ENCODE measurements around the gene VAV1.
"Not testable (repeated sequence)": the region's sequence is repeated elsewhere in the genome, so short reads cannot be mapped to it uniquely, and the experiment has no call there.

The VAV1 gene

DNA sequence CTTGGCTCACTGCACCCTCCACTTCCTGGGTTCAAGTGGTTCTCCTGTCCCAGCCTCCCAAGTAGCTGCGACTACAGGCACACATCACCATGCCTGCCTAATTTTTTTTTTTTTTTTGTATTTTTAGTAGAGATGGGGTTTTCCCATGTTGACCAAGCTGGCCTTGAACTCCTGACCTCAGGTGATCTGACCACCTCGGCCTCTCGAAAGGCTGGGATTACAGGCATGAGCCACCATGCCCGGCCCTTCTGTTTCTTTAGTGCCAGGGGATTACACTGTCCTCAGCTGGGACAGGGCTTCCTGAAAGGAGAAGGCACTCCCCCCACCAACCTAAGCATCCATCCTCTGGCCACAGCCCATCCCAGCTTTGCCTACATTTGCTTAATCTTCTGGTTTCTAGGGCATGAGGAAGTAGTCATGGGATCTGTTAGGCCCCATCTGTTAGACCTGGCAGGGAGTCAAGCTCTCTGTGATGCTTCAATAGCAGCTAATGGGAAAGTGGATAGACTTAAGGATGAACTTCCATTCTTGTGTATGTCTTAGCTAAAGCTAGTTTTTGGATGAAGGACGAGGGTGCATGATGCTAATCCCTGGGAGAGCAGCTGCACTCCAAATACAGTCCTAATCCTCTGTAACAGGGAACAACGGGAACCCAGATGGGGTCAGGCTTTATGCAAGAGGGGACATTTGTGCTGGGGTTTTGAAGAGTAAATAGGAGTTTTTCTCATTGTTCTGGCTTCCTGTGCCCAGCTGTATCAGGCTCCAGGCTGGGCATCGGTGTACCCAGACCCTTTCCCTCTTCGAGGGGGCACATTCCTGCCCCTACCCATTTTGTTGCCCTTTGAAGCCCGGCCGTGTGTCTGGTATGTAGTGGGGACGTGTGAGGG, 2.6 kb downstream of the VAV1 start:
- Histone ChIP-seq H3K9ac (ENCODE audit: low read length in 2 of 2) (no peak overlapping the region), H3K27me3 (ENCODE audit: control insufficient read depth in 1 of 2, insufficient read depth in 2 of 2, low read length in 2 of 2) (peaks cover 0 to 2% of the 10 kb centered on the region in 2 donors), H3K36me3 (ENCODE audit: control insufficient read depth in 2 of 2, insufficient read depth in 2 of 2, low read length in 2 of 2) (no peaks in the 10 kb centered on the region), H3K9me3 (ENCODE audit: control insufficient read depth in 2 of 2, low read length in 2 of 2) (peaks cover 0 to 3% of the 10 kb centered on the region in 2 donors), H3K27ac (ENCODE audit: low read length) (no peak overlapping the region), H3K4me1 (ENCODE audit: control insufficient read depth, insufficient read depth, low read length) (peaks cover 5% of the 10 kb centered on the region), H3K4me3 (ENCODE audit: low read length in 2 of 2) (no peak overlapping the region)

DNA sequence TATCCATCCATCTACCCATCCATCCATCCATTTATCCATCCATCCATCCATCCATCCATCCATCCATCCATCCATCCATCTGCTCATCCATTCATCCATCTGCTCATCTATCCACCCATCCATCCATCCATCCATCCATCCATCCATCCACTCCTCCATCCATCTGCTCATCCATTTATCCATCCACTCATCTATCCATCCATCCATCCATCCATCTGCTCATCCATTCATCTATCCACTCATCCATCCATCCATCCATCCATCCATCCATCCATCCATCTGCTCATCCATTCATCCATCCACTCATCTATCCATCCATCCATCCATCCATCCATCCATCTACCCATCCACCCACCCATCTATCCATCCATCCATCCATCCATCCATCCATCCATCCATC, 3.5 kb downstream of the VAV1 start:
- H3K27me3 ChIP-seq (ENCODE audit: control insufficient read depth in 1 of 2, insufficient read depth in 2 of 2, low read length in 2 of 2); H3K4me3 ChIP-seq (ENCODE audit: low read length in 2 of 2); H3K27ac ChIP-seq (ENCODE audit: low read length); H3K9me3 ChIP-seq (ENCODE audit: control insufficient read depth in 2 of 2, low read length in 2 of 2); H3K9ac ChIP-seq (ENCODE audit: low read length in 2 of 2); H3K4me1 ChIP-seq (ENCODE audit: control insufficient read depth, insufficient read depth, low read length); H3K36me3 ChIP-seq (ENCODE audit: control insufficient read depth in 2 of 2, insufficient read depth in 2 of 2, low read length in 2 of 2): not testable (repeated sequence)

DNA sequence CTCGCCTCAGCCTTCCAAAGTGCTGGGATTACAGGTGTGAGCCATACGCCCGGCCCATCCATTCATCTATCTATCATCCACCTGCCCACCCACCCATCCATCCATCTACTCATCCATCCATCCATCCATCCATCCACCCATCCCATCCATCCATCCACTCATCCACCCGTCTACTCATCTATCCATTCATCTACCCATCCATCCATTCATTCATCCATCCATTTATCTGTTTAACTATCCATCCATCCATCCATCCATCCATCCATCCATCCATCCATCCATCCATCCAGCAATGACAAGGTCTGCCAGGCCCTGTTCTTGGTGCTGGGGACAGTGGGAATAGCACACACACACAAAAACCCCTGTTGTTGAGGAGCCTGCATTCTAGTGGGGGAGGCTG, 4.5 kb downstream of the VAV1 start:
- Histone ChIP-seq H3K9me3 (ENCODE audit: control insufficient read depth in 2 of 2, low read length in 2 of 2) (peaks cover 0 to under 1% of the 10 kb centered on the region in 2 donors), H3K36me3 (ENCODE audit: control insufficient read depth in 2 of 2, insufficient read depth in 2 of 2, low read length in 2 of 2) (no peaks in the 10 kb centered on the region), H3K4me3 (ENCODE audit: low read length in 2 of 2) (no peak overlapping the region), H3K9ac (ENCODE audit: low read length in 2 of 2) (no peak overlapping the region), H3K27me3 (ENCODE audit: control insufficient read depth in 1 of 2, insufficient read depth in 2 of 2, low read length in 2 of 2) (peaks cover 0 to 2% of the 10 kb centered on the region in 2 donors), H3K27ac (ENCODE audit: low read length) (no peak overlapping the region), H3K4me1 (ENCODE audit: control insufficient read depth, insufficient read depth, low read length) (peaks cover 5% of the 10 kb centered on the region)

DNA sequence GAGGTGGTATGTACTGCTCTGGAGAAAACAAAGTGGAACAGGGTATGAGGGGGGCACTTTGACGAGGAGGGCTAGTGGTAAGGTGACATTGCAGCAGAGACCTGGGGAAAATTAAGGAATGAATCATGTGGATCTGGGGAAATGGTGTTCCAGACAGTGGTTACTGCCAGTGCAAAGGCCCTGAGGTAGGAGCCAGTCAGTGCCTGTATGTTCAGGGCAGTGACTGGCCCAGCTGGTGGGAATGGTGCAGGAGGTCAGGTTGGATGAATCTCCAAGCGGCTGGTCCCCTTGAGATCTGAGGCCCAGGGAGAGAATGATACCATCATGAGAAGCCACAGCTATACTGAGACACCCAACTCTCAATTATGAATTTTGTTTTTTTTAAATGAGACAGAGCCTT, 4.9 kb downstream of the VAV1 start:
- Histone ChIP-seq H3K9ac (ENCODE audit: low read length in 2 of 2) (no peak overlapping the region), H3K9me3 (ENCODE audit: control insufficient read depth in 2 of 2, low read length in 2 of 2) (no peaks in the 10 kb centered on the region)

DNA sequence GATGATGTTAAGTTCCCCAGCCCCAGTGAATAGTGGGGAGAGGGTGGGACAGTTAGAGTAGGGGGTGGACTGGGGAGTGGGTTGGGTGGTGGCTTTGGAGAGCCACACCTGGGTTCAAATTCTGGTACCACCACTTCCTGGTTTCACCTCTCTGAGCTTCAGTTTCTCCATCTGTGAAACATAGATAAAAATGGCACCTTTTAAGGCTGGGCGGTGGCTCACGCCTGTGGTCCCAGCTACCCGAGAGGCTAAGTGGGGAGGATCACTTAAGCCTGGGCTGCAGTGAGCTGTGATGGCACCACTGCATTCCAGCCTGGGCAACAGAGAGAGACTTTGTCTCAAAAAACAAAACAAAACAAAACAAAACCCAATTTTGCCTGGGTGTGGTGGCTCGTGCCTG, 5.9 kb downstream of the VAV1 start:
- H3K4me3 ChIP-seq (ENCODE audit: low read length in 2 of 2) = no peak overlapping the region
- peaks cover 0 to 2% of the 10 kb centered on the region in 2 donors for H3K27me3 ChIP-seq (ENCODE audit: control insufficient read depth in 1 of 2, insufficient read depth in 2 of 2, low read length in 2 of 2)
- no peaks in the 10 kb centered on the region for H3K9me3 ChIP-seq (ENCODE audit: control insufficient read depth in 2 of 2, low read length in 2 of 2)
- H3K9ac ChIP-seq (ENCODE audit: low read length in 2 of 2) = no peak overlapping the region
- peaks cover 3% of the 10 kb centered on the region for H3K4me1 ChIP-seq (ENCODE audit: control insufficient read depth, insufficient read depth, low read length)
- H3K27ac ChIP-seq (ENCODE audit: low read length) = no peak overlapping the region
- H3K36me3 ChIP-seq (ENCODE audit: control insufficient read depth in 2 of 2, insufficient read depth in 2 of 2, low read length in 2 of 2) = no peaks in the 10 kb centered on the region

More for the DNA sequence above, 4.9 kb downstream of the VAV1 start:
- Histone ChIP-seq H3K4me1 (ENCODE audit: control insufficient read depth, insufficient read depth, low read length) (peaks cover 5% of the 10 kb centered on the region), H3K36me3 (ENCODE audit: control insufficient read depth in 2 of 2, insufficient read depth in 2 of 2, low read length in 2 of 2) (no peaks in the 10 kb centered on the region), H3K4me3 (ENCODE audit: low read length in 2 of 2) (no peak overlapping the region), H3K27me3 (ENCODE audit: control insufficient read depth in 1 of 2, insufficient read depth in 2 of 2, low read length in 2 of 2) (peaks cover 0 to 2% of the 10 kb centered on the region in 2 donors), H3K27ac (ENCODE audit: low read length) (no peak overlapping the region)

DNA sequence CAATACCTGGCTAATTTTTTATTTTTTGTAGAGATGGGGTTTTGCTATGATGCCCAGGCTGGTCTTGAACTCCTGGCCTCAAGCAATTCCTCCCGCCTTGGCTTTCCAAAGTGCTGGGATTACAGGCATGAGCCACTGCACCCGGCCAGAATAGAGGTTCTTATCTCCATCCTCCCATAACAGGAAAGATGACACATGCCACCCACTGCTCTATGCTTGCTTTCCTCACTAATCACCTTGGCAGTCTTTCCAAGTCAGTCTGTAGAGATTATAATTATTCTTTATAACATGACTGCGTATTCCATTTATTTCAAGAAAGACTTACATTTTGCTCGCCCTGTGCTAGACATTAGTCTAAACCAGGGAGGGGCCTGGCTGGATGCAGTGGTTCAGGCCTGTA, 6.7 kb downstream of the VAV1 start:
- no peak overlapping the region for H3K9ac ChIP-seq (ENCODE audit: low read length in 2 of 2)
- H3K9me3 ChIP-seq (ENCODE audit: control insufficient read depth in 2 of 2, low read length in 2 of 2) = no peaks in the 10 kb centered on the region
- peaks cover 0 to 2% of the 10 kb centered on the region in 2 donors for H3K27me3 ChIP-seq (ENCODE audit: control insufficient read depth in 1 of 2, insufficient read depth in 2 of 2, low read length in 2 of 2)
- no peaks in the 10 kb centered on the region for H3K36me3 ChIP-seq (ENCODE audit: control insufficient read depth in 2 of 2, insufficient read depth in 2 of 2, low read length in 2 of 2)
- H3K4me1 ChIP-seq (ENCODE audit: control insufficient read depth, insufficient read depth, low read length) = peaks cover 2% of the 10 kb centered on the region
- H3K27ac ChIP-seq (ENCODE audit: low read length) = no peak overlapping the region
- H3K4me3 ChIP-seq (ENCODE audit: low read length in 2 of 2) = no peak overlapping the region

DNA sequence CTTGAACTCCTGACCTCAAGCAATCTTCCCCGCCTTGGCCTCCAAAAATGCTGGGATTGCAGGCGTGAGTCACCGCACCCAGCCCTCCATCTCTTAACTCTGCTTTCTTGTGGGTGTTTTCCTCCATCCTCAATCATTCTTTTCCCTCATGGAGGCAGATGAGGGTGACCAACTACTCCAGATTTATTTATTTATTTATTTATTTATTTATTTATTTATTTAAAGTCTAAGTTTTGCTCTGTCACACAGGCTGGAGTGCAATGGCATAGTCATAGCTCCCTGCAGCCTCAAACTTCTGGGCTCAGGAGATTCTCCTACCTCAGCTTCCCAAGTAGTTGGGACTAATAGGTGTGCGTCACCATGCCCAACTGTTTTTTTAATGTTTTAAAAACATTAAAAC, 14.9 kb downstream of the VAV1 start:
- Histone ChIP-seq H3K9ac (ENCODE audit: low read length in 2 of 2) (no peak overlapping the region), H3K27me3 (ENCODE audit: control insufficient read depth in 1 of 2, insufficient read depth in 2 of 2, low read length in 2 of 2) (peaks cover 0 to 9% of the 10 kb centered on the region in 2 donors), H3K27ac (ENCODE audit: low read length) (no peak overlapping the region), H3K36me3 (ENCODE audit: control insufficient read depth in 2 of 2, insufficient read depth in 2 of 2, low read length in 2 of 2) (no peaks in the 10 kb centered on the region), H3K9me3 (ENCODE audit: control insufficient read depth in 2 of 2, low read length in 2 of 2) (no peaks in the 10 kb centered on the region), H3K4me1 (ENCODE audit: control insufficient read depth, insufficient read depth, low read length) (no peaks in the 10 kb centered on the region), H3K4me3 (ENCODE audit: low read length in 2 of 2) (no peak overlapping the region)

DNA sequence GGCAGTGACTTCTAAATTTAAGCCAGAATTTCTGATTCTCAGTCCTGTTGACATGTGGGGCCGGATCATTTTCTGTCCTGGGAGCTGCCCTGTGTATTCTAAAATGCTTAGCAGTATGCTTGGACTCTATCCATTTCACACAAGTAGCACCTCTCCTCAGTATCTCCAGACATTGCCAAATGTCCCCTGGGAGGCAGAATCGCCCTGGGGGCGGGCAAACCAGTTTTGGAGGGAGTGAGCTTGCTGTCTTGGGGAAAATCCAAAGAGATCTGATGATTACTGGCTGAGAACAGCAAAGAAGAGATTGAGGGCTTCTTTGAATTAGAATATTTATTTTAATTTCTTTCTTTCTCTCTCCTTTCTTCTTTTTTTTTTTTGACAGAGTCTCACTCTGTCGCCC, 16.4 kb downstream of the VAV1 start:
- no peak overlapping the region for H3K4me3 ChIP-seq (ENCODE audit: low read length in 2 of 2)
- H3K9me3 ChIP-seq (ENCODE audit: control insufficient read depth in 2 of 2, low read length in 2 of 2) = no peaks in the 10 kb centered on the region
- H3K36me3 ChIP-seq (ENCODE audit: control insufficient read depth in 2 of 2, insufficient read depth in 2 of 2, low read length in 2 of 2) = no peaks in the 10 kb centered on the region
- H3K27ac ChIP-seq (ENCODE audit: low read length) = no peak overlapping the region
- no peak overlapping the region for H3K9ac ChIP-seq (ENCODE audit: low read length in 2 of 2)
- no peaks in the 10 kb centered on the region for H3K4me1 ChIP-seq (ENCODE audit: control insufficient read depth, insufficient read depth, low read length)
- peaks cover 0 to 11% of the 10 kb centered on the region in 2 donors for H3K27me3 ChIP-seq (ENCODE audit: control insufficient read depth in 1 of 2, insufficient read depth in 2 of 2, low read length in 2 of 2)

DNA sequence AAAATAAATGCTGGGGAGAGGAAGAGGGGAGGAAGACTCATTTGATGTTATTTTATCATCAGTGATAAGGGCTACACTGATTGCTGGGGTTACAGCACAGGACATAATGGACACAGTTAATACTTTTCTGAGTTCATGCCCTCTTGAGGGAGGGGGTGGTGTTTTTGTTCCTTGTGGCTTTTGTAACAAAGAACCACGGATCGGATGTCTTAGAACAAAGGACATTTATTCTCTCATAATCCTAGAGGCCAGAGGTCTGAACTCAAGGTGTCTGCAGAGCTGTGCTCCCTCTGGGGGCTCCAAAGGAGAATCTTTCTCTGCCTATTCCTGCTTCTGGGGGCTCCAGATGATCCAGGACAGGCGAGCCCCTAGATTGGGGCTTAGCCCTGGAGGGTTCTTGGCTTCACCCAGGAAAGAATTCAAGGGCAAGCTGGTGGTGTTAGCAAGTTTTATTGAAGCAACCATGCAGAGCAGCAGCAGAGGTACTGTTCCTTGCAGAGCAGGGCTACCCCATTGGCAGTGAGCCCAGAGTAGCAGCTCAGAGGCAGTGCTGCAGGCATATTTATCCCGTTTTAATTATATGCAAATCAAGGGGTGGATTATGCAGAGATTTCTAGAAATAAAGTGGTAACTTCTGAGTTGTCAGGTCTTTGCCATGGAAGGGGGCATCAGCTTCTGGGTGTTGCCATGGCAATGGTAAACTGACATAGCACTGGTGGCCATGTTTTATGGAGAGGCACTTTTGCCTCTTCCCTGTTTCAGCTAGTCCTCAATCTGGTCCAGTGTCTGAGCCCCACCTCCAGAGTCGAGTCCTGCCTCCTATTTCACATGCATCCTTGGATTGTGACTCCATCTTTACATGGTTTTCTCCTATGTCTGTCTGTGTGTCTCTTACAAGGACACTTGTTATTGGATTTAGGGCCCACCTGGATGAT, 18.0 kb downstream of the VAV1 start:
- Histone ChIP-seq H3K27me3 (ENCODE audit: control insufficient read depth in 1 of 2, insufficient read depth in 2 of 2, low read length in 2 of 2) (peaks cover 0 to 8% of the 10 kb centered on the region in 2 donors), H3K36me3 (ENCODE audit: control insufficient read depth in 2 of 2, insufficient read depth in 2 of 2, low read length in 2 of 2) (no peaks in the 10 kb centered on the region), H3K27ac (ENCODE audit: low read length) (no peak overlapping the region), H3K4me1 (ENCODE audit: control insufficient read depth, insufficient read depth, low read length) (no peaks in the 10 kb centered on the region), H3K4me3 (ENCODE audit: low read length in 2 of 2) (no peak overlapping the region), H3K9ac (ENCODE audit: low read length in 2 of 2) (no peak overlapping the region), H3K9me3 (ENCODE audit: control insufficient read depth in 2 of 2, low read length in 2 of 2) (peaks cover 4 to 10% of the 10 kb centered on the region in 2 donors)

DNA sequence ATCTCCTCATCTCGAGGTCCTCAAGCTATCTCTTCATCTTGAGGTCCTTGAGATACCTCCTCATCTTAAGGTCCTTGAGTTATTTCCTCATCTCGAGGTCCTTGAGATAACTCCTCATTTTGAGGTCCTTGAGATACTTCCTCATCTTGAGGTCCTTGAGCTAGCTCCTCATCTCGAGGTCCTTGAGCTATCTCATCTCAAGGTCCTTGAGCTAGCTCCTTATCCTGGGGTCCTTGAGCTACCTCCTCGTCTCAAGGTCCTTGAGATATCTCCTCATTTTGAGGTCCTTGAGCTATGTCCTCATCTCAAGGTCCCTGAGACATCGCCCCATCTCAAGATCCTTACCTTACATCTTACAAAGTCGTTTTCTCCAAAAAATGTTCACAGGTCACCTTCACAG, 18.7 kb downstream of the VAV1 start:
- Histone ChIP-seq H3K9ac (ENCODE audit: low read length in 2 of 2) (no peak overlapping the region), H3K27ac (ENCODE audit: low read length) (no peak overlapping the region), H3K4me1 (ENCODE audit: control insufficient read depth, insufficient read depth, low read length) (no peaks in the 10 kb centered on the region), H3K27me3 (ENCODE audit: control insufficient read depth in 1 of 2, insufficient read depth in 2 of 2, low read length in 2 of 2) (peaks cover 0 to 8% of the 10 kb centered on the region in 2 donors), H3K9me3 (ENCODE audit: control insufficient read depth in 2 of 2, low read length in 2 of 2) (peaks cover 4 to 10% of the 10 kb centered on the region in 2 donors), H3K36me3 (ENCODE audit: control insufficient read depth in 2 of 2, insufficient read depth in 2 of 2, low read length in 2 of 2) (no peaks in the 10 kb centered on the region), H3K4me3 (ENCODE audit: low read length in 2 of 2) (no peak overlapping the region)
